Measurements from ENCODE around the gene MYO5B.

DNA sequence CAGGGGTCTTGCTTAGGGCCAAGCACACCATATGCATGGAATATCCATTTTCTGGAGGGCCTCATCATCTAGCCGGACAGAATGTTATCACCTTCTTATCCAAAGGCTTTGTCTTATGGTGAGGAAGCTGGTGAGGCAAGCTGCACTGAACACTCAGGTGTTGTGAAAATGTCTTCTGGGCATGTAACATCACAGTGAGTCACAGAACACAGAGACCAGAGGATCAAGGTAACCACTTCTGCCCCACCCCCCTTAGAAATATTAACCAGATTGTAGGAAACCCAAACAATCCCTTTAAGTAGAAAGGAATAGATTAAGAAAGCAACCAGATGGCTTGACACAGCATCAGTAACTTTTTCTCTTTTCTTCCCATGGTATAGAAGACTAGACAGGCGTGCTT is 51.1 kb downstream of the MYO5B start:
- TF ChIP-seq CTCF (IDR thresholded peaks at IDR 0.05; ENCODE audit: borderline replicate concordance, extremely low read depth, low read length, poor library complexity, severe bottlenecking) (no peak), EZH2 (IDR thresholded peaks at IDR 0.05; ENCODE audit: borderline replicate concordance, low read depth, low read length, severe bottlenecking) (no peak)

Data from DND-41 (cell line).